Sciatic nerve (tissue), 2 donors: ENCODE results near the gene PRR5L. TPM values are rescaled to one million over a fixed set of nuclear protein-coding genes. Genes with fewer than 3 reads are reported as not detected.

Source experiments
- ATAC-seq: fragments of 200-7000 bp; cut with Tn5 transposase; one replicate; pipeline ENCODE4 v1.9.1; 2020; ENCODE audit warnings: mild to moderate bottlenecking, moderate library complexity
- DNase-seq: peaks from one replicate; pipeline ENCODE4 v3.0.0-alpha.2; 2020; ENCODE audit warnings: low spot score
- intact Hi-C: fragments of 100-400 bp; cut with DNase I; formaldehyde crosslinking; loops from one replicate; pipeline ENCODE4 v1.14.2; 2022
- total RNA-seq: library from RNA; stranded (reverse); fragmentation: NEBNext Ultra II Directional; extraction: Animal tissue kit (Norgen Biotek cat#: 25700); gene quantifications from one replicate; pipeline ENCODE4 v1.2.1, GENCODE V29; 2021
- donor health status: DM: no; HTN: no; CAD: no.
- donor health status: DM: no; HTN: no; CAD: no.

PRR5L gene, protein sequence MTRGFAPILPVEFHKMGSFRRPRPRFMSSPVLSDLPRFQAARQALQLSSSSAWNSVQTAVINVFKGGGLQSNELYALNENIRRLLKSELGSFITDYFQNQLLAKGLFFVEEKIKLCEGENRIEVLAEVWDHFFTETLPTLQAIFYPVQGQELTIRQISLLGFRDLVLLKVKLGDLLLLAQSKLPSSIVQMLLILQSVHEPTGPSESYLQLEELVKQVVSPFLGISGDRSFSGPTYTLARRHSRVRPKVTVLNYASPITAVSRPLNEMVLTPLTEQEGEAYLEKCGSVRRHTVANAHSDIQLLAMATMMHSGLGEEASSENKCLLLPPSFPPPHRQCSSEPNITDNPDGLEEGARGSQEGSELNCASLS
- total RNA-seq = 28.6 TPM

DNA sequence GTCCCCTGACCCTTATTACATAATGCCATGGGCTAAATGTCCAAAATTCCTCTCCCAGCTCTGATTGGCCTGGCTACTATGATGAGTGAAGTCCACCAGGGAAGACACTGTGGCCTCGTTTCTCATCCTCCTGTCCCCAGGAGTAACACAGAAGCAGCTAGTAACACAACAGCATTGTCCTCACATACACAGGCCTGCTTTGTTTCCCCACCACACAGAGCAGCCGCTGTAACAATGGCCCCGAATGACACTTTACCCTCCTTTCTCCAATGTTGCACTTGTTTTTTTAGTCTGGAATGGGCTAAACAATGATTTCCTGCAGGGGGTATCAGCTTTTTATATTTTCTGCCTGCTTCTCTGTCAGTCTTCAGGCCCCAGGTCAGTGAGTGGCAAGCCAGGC is at the start of gene PRR5L:
TSS of gene PRR5L (plus strand) at position 363 of the 400 bp plus-strand sequence. CDS start 104,834 bp downstream, outside the sequence.
- DNase-seq = no peak
- intact Hi-C loops = loop anchor here (10.0 kb wide), 1 partner anchor 209 kb away; no protein-coding TSS in a partner anchor

DNA sequence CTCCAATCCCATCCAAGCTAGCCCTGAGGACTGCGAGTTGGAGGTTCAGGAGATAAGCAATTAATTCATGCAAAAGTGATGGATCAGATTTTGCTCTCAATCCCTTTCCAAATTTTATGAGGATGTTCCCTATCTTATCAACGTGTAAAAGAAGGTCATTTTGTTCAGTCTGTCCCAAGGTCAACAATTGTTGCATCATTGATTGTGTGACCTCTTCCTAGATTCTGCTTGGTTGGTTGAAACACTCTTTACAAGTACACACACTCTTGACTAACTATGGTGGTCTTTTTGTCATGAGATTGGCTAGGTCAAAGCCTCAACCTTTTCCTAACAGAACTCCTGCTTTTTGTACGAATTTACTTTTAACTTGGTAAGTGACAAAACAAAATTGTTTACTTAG is 48.6 kb upstream of the PRR5L start:
- DNase-seq (no peak), ATAC-seq (no peak)
- intact Hi-C loops = no loop called here

More for the DNA sequence above, at the start of gene PRR5L:
- peak; percentile 14 for ATAC-seq

DNA sequence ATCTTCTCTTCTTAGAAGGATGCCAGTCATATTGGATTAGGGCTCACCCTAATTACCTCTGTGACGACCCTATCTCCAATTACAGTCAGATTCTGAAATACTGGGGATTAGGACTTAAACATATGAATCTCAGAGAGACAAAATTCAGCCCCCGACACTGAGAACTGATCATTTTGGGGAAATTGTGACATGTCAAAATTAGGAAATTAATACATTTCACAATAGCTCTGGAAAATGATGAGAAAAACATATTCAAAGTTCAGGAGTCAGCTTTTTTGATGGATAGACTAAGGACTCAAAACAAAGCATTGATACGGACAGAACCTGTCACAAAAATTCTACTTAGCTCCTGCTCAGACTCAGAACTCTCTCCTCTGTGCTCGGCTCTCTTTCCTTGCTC is 47.7 kb upstream of the PRR5L start:
- intact Hi-C loops = no loop called here
- DNase-seq (no peak), ATAC-seq (no peak)

- intact Hi-C loops = no loop called here
- DNase-seq (no peak), ATAC-seq (no peak)
Measured at GRCh38 chr11:36249246-36249645, 46.8 kb upstream of the PRR5L start.

GRCh38 chr11:36251823-36252222 is 44.3 kb upstream of the PRR5L start:
- ATAC-seq = no peak
- no peak for DNase-seq
- intact Hi-C loops = no loop called here

GRCh38 chr11:36253238-36253637 is 42.9 kb upstream of the PRR5L start:
- intact Hi-C loops = no loop called here
- no peak for ATAC-seq
- no peak for DNase-seq

DNA sequence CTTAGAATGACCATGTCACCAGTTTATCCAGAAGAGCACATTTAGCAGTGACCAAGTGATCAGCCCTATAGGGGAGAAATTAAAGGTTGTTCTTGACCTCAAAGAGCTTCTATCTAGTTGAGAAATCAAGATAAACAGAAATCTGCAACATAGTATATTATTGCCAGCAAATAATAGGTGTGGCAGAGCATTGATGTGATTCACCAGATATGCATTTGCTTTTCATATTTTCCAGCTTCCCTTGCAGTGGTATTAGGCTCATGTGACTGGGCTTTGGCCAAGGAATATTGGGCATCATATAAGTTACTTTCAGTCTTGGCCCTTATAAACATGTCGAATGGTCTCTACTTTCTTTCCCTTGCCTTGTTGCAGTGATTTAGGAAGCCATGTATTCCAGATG is 41.4 kb upstream of the PRR5L start:
- ATAC-seq (no peak), DNase-seq (no peak)
- intact Hi-C loops = no loop called here

DNA sequence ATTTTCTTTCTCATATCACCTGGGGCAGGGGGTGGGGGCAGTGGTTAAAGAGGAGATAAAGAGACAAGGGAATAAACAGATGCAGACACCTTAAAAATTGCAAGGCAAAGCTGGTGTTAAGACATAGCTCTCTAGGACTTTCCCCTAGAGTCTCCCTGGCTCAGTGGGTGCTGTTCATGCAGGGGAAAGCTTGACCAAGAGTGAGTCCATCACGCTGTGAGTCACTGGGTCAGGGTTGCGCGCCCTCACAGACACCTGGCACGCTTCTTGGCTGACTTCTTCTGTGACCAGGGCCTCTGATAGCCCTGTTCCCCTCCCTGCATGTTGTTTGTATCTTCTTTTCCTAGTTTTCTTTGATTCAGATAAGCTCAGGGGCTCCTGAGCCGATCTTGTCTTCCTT is 38.7 kb upstream of the PRR5L start:
- DNase-seq (no peak), ATAC-seq (no peak)
- intact Hi-C loops = no loop called here

GRCh38 chr11:36258730-36259360 is 37.2 kb upstream of the PRR5L start:
- DNase-seq (peak; percentile 73), ATAC-seq (peak; percentile 93)
- intact Hi-C loops = no loop called here

GRCh38 chr11:36261094-36261493 is 35.0 kb upstream of the PRR5L start:
- DNase-seq = no peak
- intact Hi-C loops = loop anchor here (10.0 kb wide), 1 partner anchor 646 kb away; the partner anchor contains the start of gene FJX1
- no peak for ATAC-seq

DNA sequence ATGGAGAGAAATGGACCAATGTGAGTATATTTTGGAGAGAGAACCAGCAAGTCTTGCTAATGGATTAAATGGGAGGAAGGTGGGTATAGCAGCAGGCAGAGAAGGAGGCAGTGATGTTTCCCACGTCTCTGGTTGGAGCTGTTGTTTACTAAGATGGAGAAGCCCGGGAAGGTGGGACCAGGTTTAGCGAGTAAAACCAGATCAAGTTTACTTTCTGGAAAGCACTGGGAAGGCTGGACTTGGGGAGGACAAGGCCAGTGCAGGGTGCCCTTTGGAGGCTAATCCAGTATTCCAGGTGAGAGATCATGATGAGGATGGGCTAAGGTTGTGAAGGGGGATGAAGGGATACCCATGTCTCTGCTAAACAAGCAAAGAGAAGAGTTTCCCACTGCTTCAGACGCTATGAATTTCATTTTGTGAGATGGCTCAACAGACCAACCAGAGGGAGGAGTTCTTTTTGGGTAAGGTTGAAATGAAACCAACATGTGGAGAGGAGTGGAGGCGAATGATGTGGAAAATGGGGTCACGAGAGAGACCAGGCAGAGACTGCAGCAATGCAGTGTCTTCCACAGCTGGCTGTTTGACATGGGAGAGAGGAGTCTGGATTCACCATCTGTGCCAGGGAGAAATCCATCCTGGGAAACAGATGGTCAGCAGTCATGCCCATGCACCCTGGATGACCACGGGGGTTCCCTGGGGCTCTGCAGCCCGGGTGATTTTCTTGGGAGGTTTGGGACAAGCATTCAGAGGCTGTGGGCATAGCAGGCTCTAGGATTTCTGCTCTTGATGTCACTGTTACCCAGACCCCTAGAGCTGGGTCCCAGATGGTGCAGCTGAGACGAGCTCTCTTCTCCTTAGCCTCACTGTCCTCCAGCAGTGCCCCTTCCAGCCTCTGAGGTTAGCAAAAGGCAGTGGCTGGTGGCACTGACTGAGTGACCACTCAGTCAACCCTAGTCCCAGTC is 31.8 kb upstream of the PRR5L start:
- intact Hi-C loops = loop anchor here (10.0 kb wide), 1 partner anchor 649 kb away; the partner anchor contains the start of gene FJX1
- no peak for ATAC-seq
- DNase-seq = no peak

- intact Hi-C loops = loop anchor here (10.0 kb wide), 1 partner anchor 650 kb away; the partner anchor contains the start of gene FJX1
- DNase-seq = no peak
- no peak for ATAC-seq
Measured at GRCh38 chr11:36264973-36265344, 31.1 kb upstream of the PRR5L start.

- intact Hi-C loops = loop anchor here (10.0 kb wide), 1 partner anchor 651 kb away; the partner anchor contains the start of gene FJX1
- peak; percentile 72 for ATAC-seq
- DNase-seq = peak; percentile 75
Measured at GRCh38 chr11:36265793-36266628, 30.1 kb upstream of the PRR5L start.

GRCh38 chr11:36266767-36267166 is 29.3 kb upstream of the PRR5L start:
- intact Hi-C loops = loop anchor here (10.0 kb wide), 1 partner anchor 652 kb away; the partner anchor contains the start of gene FJX1
- ATAC-seq = no peak
- DNase-seq = no peak

DNA sequence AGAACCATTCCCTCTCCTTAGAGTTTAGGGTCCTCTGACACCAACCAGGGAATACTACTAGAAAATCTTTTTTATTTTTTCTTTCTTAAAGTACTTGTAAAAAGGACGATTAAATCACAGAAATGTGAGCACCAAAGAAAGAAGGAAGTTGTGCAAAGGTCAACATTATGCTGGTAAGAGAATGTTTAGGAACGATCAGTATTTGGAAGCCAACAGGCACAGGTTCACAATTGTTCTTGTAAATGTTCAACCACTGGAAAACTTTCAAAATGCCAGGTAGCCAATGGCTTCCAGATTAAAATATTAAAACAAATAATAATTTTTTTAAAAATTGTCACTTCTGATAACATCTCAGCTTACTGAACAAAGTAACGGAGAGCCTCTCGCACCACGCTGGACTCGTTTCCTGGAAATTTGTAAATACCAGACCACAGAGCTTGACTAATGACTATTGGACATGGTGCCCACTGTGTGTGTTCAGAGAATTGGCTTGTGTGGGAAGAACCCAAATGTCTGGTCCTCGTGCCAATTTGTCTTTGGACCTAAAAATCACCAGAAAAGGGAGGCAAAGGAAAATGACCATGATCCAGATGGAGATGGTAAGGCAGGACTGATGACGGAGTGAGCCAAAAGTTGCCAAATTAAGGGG is 27.6 kb upstream of the PRR5L start:
- no peak for ATAC-seq
- intact Hi-C loops = loop anchor here (10.0 kb wide), 1 partner anchor 654 kb away; the partner anchor contains the start of gene FJX1
- DNase-seq = no peak

DNA sequence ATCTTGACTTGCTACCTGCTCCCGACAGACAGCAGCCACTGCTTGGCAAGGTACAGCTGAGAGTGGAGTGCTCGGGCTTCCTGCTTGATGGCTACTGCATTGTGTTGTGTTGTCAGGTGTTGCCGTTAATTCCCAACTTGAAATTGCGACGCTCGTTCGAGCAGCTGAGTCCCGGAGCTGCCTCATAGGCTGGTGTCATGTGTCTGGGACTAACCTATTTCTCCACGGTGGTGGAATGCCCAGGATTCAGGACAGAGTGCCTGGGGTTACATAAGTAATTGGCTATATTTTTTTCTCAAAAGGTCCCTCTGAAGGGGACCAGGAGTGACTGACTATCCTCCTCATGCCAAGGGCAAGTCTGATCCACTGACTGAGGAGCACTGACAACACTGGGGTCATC is 25.4 kb upstream of the PRR5L start:
- intact Hi-C loops = no loop called here
- ATAC-seq (no peak), DNase-seq (no peak)

- no peak for DNase-seq
- intact Hi-C loops = no loop called here
- no peak for ATAC-seq
Measured at GRCh38 chr11:36271794-36272407, 24.2 kb upstream of the PRR5L start.
